KBM-7 (cell line): ENCODE measurements around the gene ARL5C.
"Not testable (repeated sequence)": the region's sequence is repeated elsewhere in the genome, so short reads cannot be mapped to it uniquely, and the experiment has no call there.

Experiments
- DNase-seq: peaks from one replicate; pipeline ENCODE4 v3.0.0-alpha.2; 2015
- in situ Hi-C: fragments of 300-500 bp; cut with MboI; formaldehyde crosslinking; loops from 2 replicates; pipeline ENCODE4 v1.14.3; 2020; ENCODE audit warnings: low sequenced_read_pairs, low pct_unique_long_range_greater_than_20kb, mixed read lengths

ARL5C gene

DNA sequence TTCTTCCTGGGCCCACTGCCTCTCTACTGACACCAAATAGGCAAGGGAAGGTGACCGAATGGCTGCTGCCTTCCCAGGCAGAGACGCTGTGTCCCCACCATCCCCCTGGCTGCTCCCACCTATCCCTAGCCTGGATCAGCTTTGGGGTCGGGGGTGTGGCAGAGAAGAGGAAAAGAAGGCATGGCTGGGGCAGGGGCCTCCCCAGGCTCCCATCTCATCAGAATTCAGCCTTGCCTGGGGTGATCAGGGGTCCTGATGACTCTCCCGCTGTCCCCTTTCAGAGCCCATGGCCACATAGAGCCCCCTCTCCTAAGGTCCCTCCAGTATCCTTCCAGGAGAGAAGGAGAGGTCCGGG, 15.2 kb downstream of the ARL5C start:
- DNase-seq, result no peak
- in situ Hi-C loops, result loop anchor here (25.0 kb wide), 1 partner anchor 163 kb away; no protein-coding TSS in a partner anchor

DNA sequence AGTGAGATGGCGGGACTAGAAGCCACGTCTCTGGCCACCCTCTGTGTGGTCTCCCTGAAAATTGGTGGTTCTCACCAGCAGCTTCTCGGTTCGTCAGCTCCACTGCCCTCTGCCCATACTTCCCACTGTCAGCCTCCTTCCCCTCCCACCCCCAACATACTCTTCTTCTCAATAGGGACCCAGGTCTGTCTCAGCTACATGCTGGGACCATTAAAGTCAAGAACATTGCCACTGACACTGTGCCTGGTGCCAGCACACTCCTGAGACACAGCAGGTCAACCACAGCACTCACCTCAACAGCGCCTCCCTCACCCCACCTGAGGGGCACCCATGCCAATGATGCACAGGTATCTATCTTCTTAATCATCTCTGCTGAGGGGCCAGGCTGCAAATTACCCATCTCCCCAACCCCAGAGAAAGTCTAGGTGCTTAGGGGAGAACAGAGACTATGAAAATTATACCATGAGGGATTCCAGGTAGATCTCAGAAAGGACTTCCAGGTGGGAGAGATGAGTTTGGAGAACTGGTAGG, 15.8 kb downstream of the ARL5C start:
- in situ Hi-C loops, result loop anchor here (25.0 kb wide), 1 partner anchor 163 kb away; no protein-coding TSS in a partner anchor
- DNase-seq, result no peak

DNA sequence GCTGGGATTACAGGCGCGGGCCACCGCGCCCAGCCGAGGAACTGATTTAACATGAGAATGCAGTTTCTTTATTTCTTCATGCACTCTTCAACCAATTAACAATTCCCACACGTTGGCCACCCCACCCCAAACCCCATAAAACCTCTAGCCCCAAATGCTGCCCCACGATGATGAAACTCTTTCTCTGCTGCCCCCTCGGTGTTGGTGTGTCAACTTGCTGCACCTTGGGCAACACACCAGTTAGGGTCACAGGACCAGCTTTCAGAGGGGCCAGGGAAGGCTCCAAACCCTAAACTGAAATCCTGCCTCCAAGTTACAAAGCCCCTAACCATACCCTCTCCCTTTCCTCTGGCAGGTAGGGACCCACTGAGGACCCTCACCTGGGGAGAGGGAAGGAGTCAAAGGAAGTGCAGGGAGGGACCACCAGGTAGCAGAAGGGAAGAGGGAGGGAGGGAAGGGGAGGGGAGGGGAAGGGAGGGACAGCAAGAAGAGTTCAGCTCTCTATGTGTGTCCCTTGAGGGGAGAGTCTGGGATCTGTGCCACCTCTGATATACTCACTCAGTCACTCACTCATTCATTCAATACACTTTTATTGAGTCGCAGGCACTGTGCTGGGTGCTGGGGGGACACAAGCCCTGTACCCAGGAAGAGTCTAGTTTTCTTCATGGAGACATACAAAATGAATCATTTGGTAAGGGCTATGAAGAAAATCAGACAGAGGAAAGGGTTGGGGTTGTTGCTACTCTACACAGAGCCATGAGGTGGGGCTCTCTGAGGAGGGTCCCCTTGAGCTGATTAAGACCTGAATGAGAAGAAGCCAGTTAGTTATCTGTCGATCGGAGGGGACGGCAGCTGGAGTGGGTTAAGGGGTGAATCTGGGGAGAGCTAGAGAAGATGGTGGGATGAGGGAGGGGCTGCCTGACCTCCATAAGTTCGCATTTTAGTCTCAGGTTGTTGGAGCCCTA, 18.5 kb downstream of the ARL5C start:
- no peak for DNase-seq
- in situ Hi-C loops, result no loop called here

DNA sequence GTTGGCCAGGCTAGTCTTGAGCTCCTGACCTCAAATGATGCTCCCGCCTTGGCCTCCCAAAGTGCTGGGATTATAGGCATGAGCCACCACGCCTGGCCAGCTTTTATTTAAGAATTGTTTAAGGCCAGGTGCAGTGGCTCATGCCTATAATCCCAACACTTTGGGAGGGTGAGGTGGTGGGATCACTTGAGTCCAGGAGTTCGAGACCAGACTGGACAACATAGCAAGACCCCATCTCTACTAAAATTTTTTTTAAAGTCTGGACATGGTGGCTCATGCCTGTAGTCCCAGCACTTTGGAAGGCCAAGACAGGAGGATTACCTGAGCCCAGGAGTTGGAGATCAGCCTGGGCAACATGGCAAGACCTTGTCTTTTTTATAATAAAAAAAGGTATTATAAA, 19.7 kb downstream of the ARL5C start:
- no peak for DNase-seq
- in situ Hi-C loops, result no loop called here

DNA sequence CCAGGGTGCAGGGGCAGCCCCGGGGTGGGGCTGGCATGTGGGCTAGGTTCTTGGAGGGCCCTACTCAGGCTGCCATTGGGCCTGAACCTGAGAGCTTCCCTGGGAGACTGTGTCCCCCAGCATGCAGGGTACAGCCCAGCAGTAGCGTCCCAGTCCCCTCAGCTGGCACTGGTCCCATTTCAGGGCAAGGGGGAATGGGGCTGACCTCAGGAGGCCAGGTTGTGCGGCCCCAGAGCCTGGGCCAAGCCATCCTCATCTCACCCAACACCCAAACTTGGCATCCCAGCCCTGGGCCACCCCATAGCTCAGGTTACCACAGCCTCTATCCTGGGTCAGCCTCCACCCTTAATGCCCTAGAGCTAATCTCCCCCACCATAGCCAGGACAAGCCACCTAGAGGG, 20.8 kb downstream of the ARL5C start:
- no peak for DNase-seq
- in situ Hi-C loops, result no loop called here

DNA sequence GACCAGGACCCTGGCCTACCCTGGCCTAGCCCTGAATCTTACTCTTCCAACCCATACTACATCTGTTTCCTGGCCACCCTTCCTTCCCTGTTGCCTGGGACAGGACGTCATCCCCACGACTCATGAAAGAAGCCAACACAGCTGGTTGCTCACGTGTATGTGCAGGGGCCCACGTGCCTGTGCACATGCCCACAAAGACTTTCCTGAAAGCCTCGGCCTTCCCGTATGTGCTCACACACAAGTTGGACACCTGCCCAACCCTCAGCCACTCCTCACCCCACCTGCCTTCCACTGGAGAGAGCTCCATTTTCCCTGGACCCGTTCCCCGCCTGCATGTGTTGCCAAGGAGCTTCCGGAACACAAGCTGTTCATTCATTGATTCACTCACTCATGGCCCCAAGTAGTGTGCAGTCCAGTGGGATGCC, 21.5 kb downstream of the ARL5C start:
- in situ Hi-C loops, result no loop called here
- no peak for DNase-seq

DNA sequence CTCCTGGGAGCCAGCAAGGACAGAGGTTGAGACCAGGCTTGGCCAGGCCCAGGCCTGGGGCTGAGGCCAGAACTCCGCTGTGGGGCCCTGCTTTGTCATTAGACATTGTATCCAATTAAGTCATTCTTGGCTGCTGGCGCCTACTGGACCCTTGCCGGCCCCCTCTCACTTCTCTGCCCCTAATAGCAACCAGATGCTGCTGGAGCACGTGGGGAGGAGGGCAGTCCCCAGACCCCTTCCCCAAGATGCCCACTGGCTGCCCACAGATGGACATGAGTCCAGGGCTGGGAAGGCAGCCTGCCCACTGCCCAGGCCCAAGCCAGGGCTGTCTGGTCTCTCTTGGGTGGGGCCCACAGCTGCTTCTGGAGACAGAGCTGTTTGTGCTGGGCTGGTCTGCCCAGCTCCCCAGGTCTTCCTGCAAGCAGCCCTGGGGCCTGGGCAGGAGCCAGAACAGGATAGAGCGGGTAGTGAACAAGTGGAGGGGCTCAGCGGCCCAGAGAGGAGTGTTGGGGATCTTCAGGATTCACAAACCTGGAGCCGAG, 22.3 kb downstream of the ARL5C start:
- in situ Hi-C loops, result no loop called here
- no peak for DNase-seq

DNA sequence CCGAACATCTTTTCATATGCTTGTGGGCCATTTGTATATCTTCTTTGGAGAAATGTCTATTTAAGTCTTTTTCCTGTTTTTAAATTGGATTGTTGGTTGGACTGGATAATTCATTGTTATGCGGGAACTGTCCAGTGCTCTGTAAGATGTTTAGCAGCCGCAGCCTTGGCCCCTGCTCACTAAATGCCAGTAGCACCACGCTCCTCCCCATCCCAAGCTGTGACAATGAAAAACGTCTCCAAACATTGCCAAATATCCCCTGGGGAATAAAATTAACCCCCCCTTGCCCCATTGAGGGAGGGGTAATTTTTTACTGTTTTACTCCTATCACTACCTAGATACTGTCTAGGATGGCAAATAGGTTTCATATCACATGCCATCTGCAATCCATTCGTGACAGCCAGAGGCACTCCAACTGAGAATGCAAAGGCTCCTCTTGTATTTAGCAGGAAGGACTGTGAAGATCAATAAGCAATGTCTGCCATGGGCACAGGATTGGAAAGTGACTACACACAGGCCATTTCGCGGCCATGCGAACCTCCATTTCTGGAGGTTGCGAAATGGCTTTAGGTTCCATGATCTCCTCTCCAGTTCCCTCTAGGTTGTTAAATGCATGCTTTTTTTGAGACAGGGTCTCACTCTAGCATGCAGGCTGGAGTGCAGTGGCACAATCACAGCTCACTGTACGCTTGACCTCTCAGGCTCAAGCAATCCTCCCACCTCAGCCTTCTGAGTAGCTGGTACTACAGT, 23.9 kb downstream of the ARL5C start:
- no peak for DNase-seq
- in situ Hi-C loops, result no loop called here

DNA sequence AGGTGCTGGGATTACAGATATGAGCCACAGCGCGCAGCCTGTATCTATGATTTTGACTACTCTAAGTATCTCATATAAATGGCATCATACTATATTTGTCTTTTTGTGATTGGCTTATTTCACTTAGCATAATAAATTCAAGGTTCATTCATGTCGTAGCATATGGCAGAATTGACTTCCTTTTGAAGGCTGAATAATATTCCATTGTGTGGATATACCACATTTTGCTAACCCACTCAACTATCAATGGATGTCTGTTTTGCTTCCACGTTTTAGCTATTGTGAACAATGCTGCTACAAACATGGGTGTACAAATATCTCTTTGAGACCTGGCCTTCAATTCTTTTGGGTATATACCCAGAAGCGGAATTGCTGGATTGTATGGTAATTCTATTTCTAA, 24.7 kb downstream of the ARL5C start:
- in situ Hi-C loops, result no loop called here
- no peak for DNase-seq

DNA sequence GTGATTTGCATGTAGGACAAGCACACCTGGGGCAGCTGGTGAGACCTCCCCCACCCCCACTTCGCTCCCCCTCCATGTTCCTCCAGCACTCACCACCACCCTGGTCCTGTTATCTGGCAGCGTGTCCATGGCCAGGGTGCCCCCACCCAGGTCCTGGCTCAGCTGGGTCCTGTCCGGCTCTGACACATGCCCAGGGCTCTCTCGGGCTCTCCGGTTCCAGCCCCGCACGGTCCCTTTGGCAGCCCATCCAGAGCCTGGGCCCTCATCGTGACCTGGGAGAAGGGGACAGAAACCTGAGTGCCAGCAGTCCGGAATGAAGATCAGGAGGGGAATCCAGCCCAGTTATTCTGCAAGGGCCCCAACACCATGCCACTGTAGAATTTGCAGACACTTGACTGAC, 26.4 kb downstream of the ARL5C start:
- no peak for DNase-seq
- in situ Hi-C loops, result no loop called here

DNA sequence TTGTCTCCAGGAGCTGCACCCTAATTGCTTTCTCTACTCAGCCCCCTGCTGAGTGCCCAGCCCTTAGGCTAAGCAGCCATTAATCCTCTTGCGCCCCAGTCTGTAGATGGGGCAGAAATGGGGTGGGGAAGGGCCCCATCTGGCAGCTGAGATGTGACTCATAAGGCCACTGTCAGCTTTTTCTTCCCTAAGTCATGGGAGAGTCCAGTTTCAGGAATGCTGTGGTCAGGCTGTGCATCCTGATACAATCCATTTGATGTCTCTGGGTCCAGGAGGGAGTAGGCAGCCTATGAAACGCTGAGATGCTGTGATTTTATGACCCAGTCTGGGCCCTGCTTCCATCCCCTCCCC, 26.8 kb downstream of the ARL5C start:
- no peak for DNase-seq
- in situ Hi-C loops, result no loop called here

DNA sequence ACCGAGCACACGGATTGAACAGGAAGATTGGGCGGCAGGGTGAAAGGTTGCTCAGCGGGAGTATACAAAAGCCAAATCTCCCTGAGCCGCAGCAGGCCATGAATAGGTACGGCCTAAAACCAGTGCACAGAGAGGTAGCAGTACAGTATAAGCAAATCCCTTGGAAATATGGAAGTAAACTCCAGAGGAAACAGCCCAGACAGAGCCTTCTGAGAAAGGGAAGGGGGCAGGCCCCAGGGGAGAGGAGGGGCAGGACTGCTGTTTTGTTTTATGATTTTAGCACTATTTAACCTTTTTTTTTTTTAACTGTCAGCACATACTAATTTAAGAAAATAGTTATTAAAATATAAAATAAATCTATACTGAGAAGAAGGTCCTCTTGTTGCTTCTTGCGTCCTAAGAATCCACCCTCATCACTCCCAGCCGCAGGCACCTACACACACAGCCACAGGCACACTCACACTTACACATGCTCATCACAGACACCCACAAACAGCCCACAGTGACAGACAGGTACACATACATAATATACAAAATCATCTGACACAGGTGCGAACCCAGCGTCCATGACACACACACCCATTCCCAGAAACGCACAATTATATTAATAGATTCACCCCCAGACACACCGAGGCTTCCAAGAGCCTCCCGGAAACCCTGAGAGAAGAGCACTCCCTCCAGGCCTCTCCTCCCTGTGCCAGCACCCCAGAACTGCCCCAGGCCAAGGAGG, 27.4 kb downstream of the ARL5C start:
- in situ Hi-C loops, result no loop called here
- DNase-seq, result no peak

DNA sequence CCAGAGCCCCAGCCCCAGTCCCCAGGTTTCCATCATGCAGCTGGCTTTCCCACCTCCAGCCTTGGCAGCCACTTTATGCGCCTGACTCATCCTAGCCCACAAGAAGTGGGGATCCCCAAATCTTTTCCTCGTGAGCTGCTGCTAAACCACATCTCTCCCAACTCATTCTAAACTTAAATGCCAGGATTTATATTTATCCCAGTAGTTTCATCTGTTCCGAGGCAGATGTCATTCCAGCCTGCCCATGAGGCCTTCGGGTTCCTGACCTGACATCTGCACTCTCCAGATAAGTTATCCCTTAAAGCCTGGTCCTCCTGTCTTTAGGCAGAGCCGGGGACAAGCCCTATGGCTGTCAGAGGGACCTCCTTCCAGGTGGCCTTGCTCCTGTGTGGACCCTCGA, 31.1 kb downstream of the ARL5C start:
- DNase-seq, result no peak
- in situ Hi-C loops, result no loop called here

DNA sequence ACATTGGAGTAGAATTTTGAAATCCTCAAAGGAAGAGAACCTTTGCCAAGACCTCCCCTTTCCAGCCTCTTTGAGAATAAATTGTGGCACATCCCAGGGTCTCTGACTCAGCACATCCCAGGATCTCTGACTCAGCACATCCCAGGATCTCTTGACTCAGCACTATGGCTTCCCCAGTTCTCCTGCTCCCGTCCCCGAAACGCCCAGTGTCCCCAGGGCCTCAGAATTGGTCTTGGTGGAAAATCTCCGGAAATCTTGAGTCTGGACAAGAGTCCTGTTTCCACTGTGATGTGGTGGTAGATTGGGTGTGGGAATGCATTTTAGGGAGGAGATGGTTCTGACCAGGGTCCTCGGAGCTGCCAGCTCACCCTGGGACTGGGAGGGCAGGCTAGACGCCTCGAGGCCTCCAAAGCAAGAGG, 33.8 kb downstream of the ARL5C start:
- in situ Hi-C loops, result no loop called here

DNA sequence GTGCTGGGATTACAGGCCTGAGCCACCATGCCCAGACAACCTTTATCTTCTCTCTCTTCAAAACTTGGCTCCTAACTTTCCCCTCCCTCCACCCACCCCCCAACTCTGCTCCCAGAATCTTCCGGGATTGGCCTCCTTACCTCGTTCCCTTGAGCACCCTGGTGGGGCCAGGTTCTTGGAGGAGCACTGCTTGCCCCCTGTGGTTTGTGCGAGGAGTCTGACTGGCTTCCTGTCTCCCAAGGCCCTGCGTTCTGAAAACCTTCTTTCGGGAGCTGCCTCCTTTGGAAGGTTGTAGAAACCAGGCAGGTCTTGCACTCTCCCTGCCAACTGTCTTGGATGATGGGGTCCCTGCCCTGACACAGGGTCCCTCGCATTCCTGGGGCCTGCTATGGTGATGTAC, 34.3 kb downstream of the ARL5C start:
- DNase-seq, result no peak
- in situ Hi-C loops, result no loop called here

More for the DNA sequence above, 33.8 kb downstream of the ARL5C start:
- no peak for DNase-seq

DNA sequence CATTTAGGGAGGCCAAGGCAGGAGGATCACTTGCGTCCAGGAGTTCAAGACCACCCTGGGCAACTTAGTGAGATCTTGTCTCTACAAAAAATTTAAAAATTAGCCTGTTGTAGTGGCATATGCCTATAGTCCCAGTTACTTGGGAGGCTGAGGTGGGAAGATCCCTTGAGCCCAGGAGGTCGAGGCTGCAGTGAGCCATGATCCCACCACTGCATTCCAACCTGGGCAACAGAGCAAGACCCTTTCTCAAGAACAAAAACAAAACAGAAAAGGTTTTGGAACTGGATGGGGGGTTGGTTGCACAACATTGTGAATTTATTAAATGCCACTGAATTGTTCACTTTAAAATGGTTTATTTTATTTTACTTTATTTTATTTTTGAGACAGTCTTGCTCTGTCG, 35.8 kb downstream of the ARL5C start:
- in situ Hi-C loops, result no loop called here

DNA sequence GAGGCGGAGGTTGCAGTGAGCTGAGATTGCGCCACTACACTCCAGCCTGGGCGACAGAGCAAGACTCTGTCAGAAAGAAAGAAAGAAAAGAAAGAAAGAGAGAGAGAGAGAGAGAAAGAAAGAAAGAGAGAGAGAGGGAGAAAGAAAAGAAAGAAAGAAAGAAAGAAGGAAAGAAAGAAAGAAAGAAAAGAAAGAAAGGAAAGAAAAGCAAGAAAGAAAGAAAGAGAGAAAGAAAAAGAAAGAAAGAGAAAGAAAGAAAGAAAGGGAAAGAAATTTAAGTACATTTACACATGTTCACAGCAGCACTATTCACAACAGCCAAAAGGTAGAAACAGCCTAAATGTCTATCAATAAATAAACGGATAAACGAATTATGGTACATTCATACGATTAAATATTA, 36.4 kb downstream of the ARL5C start:
- in situ Hi-C loops, DNase-seq: not testable (repeated sequence)

More for the DNA sequence above, 35.8 kb downstream of the ARL5C start:
- DNase-seq, result no peak

DNA sequence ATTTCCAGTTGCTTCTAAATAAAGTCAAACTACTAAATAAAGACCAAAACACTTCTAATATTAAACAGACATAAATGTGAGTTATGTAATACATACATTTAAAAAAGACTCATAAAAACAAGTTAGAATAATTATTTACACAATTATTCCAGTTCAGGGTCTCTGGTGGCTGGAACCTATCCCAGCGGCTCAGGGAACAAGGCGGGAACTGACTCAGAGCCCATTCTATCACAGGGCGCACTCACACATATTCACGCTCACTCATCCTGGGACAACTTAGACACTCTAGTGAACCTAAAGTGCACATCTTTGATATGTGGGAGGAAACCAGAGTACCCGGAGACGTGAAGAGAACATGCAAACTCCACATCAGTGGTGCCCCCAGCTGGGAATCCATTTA, 39.5 kb downstream of the ARL5C start:
- no peak for DNase-seq
- in situ Hi-C loops, result no loop called here

DNA sequence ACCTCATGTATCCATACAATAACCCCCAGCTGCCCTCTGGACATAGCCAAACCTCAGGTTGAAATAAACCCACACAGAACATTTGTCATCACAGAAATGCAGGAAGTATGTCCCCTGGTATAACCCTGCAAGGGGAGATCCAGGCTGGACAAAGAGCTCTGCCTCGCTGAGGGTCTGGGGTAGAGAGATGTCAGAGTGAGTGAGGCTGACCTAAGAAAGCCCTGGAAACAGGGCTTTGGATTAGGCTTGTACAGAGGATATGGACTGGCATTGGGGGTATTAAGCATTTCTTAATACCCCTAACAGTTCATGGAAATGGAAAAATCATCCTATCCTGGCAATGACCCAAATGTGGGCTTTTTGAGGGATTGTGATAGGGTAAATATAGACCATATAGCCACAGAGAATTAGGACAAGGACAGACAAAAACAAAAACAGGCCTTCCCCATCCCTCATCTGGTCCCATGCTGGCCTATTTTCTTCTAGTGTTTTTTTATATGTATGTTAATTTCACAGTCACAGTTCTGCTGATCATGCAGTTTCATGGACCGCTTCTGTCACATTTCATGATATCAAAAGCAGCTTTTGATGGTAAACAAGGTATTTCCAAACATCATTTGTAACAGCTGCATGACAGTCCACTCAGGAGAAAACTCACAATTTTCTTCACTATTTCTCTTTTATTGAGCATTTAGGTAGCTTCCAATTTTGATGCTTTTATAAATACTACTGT, 40.7 kb downstream of the ARL5C start:
- in situ Hi-C loops, result no loop called here
- no peak for DNase-seq
